Stimulated activated effector memory CD8-positive, alpha-beta T cell treated with anti-CD3 and anti-CD28 coated beads, Interleukin-12 subunit alpha, Interleukin-12 subunit beta, amount 100 ng/mL, for 72 hours (primary cell): ENCODE measurements around the gene MAN1A1.
A peak's percentile ranks its signal among the peaks of the same experiment; 100 is the strongest.

Experiments
- ATAC-seq: fragments of 150-1000 bp; cut with Tn5 transposase; 2 replicates; pipeline ENCODE4 v1.10.0; 2021
- DNase-seq, 2 donors: peaks; one replicate each; pipeline ENCODE4 v3.0.0; 2021 to 2022; ENCODE audit warnings: low spot score in 2 of 2
- H3K27ac Mint-ChIP-seq: one replicate; pipeline ENCODE4 v1.8.0; 2022; ENCODE audit warnings: mild to moderate bottlenecking, mixed read lengths
- H3K36me3 Mint-ChIP-seq: one replicate; pipeline ENCODE4 v1.8.0; 2022; ENCODE audit warnings: mild to moderate bottlenecking, mixed read lengths
- H3K4me1 Mint-ChIP-seq: one replicate; pipeline ENCODE4 v1.8.0; 2022; ENCODE audit warnings: mixed read lengths
- H3K4me3 Mint-ChIP-seq: one replicate; pipeline ENCODE4 v1.8.0; 2022; ENCODE audit warnings: mild to moderate bottlenecking, mixed read lengths
- H3K9me3 Mint-ChIP-seq: one replicate; pipeline ENCODE4 v1.8.0; 2022; ENCODE audit warnings: mixed read lengths

Gene MAN1A1

DNA sequence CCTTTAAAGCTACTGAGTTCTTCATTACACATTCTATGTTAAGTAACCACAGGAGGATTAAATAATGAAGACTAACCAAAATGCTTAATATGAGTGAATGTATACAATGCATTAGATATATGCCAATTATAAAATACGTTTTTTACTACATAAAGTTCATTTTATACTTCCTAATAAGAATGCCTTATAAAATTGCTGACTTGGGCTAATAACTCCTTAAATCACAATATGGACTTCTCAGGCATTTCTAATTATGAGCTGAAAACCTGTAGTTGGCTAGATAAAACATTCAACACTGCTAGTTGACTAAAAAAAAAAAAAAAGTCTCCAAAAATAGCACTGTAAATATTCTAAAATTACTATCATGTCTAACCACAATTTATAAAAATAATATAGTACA, 11.8 kb downstream of the MAN1A1 start:
- H3K4me1 Mint-ChIP-seq: peaks cover 70% of the 10 kb centered on the region
- peaks cover 58% of the 10 kb centered on the region for H3K36me3 Mint-ChIP-seq
- no peaks in the 10 kb centered on the region for H3K9me3 Mint-ChIP-seq
- H3K27ac Mint-ChIP-seq: peak overlapping the region; percentile 60
- DNase-seq: no peak
- no peak for ATAC-seq
- no peak overlapping the region for H3K4me3 Mint-ChIP-seq

DNA sequence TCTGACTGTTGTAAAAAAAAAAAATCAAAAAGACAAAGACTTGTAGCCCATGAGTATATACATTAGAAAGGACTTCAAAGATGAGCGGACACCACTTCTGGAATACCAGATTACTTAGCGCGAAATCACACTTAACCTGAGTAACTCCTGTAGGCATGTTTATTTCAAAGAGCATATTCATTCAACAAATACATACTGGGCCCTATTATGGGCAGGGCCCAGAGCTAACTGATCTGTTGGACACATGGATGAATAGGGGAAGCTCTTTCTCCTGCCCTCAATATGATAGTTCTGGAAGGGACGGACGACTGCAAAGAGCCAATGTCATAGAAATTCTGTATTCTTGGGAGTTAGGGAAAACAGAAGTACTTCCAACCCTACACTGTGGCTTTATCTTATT, 12.3 kb downstream of the MAN1A1 start:
- H3K27ac Mint-ChIP-seq: peak overlapping the region; percentile 60
- no peak for DNase-seq
- no peak for ATAC-seq
- peaks cover 66% of the 10 kb centered on the region for H3K4me1 Mint-ChIP-seq
- H3K36me3 Mint-ChIP-seq: peaks cover 53% of the 10 kb centered on the region
- no peaks in the 10 kb centered on the region for H3K9me3 Mint-ChIP-seq
- H3K4me3 Mint-ChIP-seq: no peak overlapping the region

DNA sequence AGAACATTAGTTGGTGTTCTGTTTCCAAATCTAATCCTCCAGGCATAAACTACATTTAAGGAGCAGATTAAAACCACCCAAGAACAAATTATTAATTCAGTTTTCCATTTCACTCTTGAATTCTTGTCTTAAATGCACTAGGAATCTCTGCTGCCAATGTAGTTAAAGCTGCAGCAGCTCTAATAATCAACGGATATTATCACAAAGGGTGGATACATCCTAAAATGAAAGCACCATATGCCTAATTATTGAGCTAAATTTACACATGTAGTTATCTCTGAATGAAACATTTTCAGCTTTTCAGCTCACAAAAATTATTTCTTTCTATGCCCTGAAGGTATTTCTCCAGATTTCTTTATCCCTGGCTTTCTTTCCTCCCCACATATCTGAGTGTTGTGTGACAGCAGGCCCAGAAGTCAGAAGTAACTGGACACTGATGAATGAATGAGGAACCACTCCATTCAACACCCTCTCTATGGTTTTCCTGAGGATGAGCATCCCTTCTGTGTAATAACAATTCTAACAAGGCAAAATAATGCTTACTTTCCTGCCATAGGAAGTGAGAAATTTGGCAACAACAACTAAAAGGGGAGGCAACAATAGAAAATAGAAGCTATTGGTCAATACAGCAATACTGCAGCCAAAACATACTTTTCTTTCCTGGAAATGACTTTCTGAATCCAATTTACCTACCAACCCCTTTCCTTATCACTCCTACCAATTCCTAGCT, 14.9 kb downstream of the MAN1A1 start:
- Mint-ChIP-seq H3K4me1 (peaks cover 68% of the 10 kb centered on the region), H3K36me3 (peaks cover 42% of the 10 kb centered on the region), H3K27ac (no peak overlapping the region), H3K9me3 (no peaks in the 10 kb centered on the region), H3K4me3 (no peak overlapping the region)
- ATAC-seq (no peak), DNase-seq (no peak)

GRCh38 chr6:119333707-119334295, 15.8 kb downstream of the MAN1A1 start:
- no peak for ATAC-seq
- no peaks in the 10 kb centered on the region for H3K9me3 Mint-ChIP-seq
- peaks cover 35% of the 10 kb centered on the region for H3K36me3 Mint-ChIP-seq
- peaks cover 68% of the 10 kb centered on the region for H3K4me1 Mint-ChIP-seq
- DNase-seq: no peak
- H3K27ac Mint-ChIP-seq: no peak overlapping the region
- H3K4me3 Mint-ChIP-seq: no peak overlapping the region

DNA sequence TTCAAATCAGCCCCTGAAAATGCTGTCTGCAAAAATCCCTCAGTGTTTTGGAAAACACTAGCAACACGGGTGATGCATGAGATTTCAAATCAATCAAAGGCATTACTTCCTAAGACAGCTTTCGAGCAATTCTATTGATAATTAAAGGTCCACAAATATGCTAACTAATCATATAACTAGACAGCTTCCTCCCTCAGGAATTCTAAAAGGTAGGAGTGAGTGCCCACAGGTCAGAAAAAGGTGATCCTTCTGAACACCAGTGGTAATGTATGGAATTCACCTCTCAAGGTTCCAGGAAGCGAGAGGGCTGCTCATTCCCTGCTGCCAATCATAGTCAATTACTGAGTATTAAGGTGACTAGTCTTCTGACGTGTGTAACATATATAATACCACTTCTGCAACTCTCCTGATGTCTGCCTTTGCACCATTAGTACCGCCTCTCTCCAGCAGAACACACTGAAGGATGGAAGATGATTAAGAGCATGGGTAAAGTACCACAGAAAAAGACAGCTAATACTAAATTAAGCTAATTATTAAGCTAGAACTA, 16.4 kb downstream of the MAN1A1 start:
- DNase-seq (no peak), ATAC-seq (peak; percentile 38)
- Mint-ChIP-seq H3K36me3 (peaks cover 30% of the 10 kb centered on the region), H3K4me1 (peaks cover 69% of the 10 kb centered on the region), H3K4me3 (no peak overlapping the region), H3K9me3 (no peaks in the 10 kb centered on the region), H3K27ac (no peak overlapping the region)

DNA sequence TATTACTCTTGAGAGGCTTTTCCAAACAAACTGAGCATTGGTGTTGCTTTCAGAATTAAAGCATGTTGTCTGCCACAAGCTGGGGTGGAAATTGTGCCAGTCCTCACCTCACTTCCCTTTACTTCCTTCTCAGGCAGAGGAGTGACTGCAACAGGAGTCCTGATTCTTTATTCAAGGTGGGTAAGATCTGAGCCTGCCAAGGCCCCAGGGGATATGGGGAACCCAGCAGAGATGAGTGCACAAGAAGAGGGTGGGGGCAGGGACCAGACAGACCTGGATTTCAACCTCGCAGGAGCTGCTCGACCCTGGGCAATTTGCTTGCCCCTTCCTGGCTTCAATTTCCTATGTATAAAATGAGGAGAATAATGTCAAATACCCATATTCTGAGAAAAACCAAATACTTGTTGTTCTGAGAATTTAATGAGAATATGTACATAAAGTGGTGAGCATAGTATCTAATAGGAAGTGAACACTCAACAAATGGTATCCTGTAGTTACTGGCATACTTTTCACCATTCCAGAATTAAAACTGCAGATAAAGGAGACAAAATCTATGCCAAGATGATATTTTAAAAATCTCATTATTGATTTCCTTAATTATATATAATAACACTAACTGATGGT, 17.8 kb downstream of the MAN1A1 start:
- Mint-ChIP-seq H3K4me3 (no peak overlapping the region), H3K9me3 (no peaks in the 10 kb centered on the region), H3K27ac (no peak overlapping the region), H3K36me3 (peaks cover 34% of the 10 kb centered on the region), H3K4me1 (peaks cover 64% of the 10 kb centered on the region)
- DNase-seq (no peak), ATAC-seq (peak; percentile 46)

GRCh38 chr6:119330520-119331113, 18.9 kb downstream of the MAN1A1 start:
- Mint-ChIP-seq H3K9me3 (no peaks in the 10 kb centered on the region), H3K27ac (no peak overlapping the region), H3K4me1 (peaks cover 66% of the 10 kb centered on the region), H3K36me3 (peaks cover 32% of the 10 kb centered on the region), H3K4me3 (no peak overlapping the region)
- DNase-seq (no peak), ATAC-seq (no peak)

DNA sequence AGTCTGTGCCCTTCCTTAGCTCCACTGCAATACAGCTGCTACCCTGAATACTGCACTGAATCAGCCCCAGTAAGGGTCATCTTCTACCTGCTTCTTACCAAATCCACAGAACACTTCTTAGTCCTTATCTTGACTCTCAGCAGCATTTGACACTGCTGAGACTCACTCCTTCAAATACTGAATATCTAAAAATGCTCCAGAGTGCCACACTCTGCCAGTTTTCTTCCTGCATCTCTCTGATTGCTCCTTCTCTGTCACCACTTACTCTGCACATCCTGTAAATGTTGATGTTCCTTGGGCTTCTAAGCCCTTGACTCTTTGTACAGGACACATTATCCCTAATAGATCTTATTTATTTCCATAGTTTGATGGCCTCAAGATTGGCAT, 19.8 kb downstream of the MAN1A1 start:
- Mint-ChIP-seq H3K9me3 (no peaks in the 10 kb centered on the region), H3K4me1 (peaks cover 58% of the 10 kb centered on the region), H3K27ac (no peak overlapping the region), H3K4me3 (no peak overlapping the region), H3K36me3 (peaks cover 37% of the 10 kb centered on the region)
- no peak for DNase-seq
- no peak for ATAC-seq

GRCh38 chr6:119328892-119329793, 20.4 kb downstream of the MAN1A1 start:
- peaks cover 37% of the 10 kb centered on the region for H3K36me3 Mint-ChIP-seq
- DNase-seq (no peak), ATAC-seq (no peak)
- H3K4me1 Mint-ChIP-seq: peaks cover 57% of the 10 kb centered on the region
- H3K4me3 Mint-ChIP-seq: no peak overlapping the region
- no peaks in the 10 kb centered on the region for H3K9me3 Mint-ChIP-seq
- H3K27ac Mint-ChIP-seq: peak overlapping the region; percentile 18

GRCh38 chr6:119328254-119328653, 21.3 kb downstream of the MAN1A1 start:
- Mint-ChIP-seq H3K4me3 (no peak overlapping the region), H3K4me1 (peaks cover 58% of the 10 kb centered on the region), H3K36me3 (peaks cover 44% of the 10 kb centered on the region), H3K27ac (peak overlapping the region; percentile 18), H3K9me3 (no peaks in the 10 kb centered on the region)
- ATAC-seq (peak; percentile 83), DNase-seq (no peak)

DNA sequence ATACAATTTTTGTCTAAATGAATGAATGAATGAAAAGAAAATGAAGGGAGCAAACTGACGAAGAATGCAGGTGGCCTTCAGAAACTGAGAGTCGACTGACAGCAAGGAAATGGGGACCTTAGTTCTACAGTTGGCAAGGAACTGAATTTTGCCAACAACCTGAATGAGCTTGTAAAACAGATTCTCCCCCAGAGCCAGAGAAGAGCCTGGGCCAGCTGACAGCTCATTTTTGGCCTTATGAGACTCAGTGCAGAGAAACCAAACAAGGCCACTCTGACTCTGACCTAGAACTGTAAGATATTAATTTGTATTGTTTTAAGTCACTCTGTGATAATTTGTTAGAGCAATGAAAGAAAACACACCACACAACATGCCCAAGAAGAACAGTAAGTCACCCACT, 21.8 kb downstream of the MAN1A1 start:
- ATAC-seq (peak; percentile 31), DNase-seq (no peak)
- H3K36me3 Mint-ChIP-seq: peaks cover 44% of the 10 kb centered on the region
- no peaks in the 10 kb centered on the region for H3K9me3 Mint-ChIP-seq
- peaks cover 59% of the 10 kb centered on the region for H3K4me1 Mint-ChIP-seq
- no peak overlapping the region for H3K4me3 Mint-ChIP-seq
- no peak overlapping the region for H3K27ac Mint-ChIP-seq

- Mint-ChIP-seq H3K4me1 (peaks cover 67% of the 10 kb centered on the region), H3K9me3 (no peaks in the 10 kb centered on the region), H3K27ac (no peak overlapping the region), H3K36me3 (peaks cover 40% of the 10 kb centered on the region), H3K4me3 (no peak overlapping the region)
- peak; percentile 36 for ATAC-seq
- no peak for DNase-seq
These were observed 23.1 kb downstream of the MAN1A1 start for GRCh38 chr6:119326291-119327005.

DNA sequence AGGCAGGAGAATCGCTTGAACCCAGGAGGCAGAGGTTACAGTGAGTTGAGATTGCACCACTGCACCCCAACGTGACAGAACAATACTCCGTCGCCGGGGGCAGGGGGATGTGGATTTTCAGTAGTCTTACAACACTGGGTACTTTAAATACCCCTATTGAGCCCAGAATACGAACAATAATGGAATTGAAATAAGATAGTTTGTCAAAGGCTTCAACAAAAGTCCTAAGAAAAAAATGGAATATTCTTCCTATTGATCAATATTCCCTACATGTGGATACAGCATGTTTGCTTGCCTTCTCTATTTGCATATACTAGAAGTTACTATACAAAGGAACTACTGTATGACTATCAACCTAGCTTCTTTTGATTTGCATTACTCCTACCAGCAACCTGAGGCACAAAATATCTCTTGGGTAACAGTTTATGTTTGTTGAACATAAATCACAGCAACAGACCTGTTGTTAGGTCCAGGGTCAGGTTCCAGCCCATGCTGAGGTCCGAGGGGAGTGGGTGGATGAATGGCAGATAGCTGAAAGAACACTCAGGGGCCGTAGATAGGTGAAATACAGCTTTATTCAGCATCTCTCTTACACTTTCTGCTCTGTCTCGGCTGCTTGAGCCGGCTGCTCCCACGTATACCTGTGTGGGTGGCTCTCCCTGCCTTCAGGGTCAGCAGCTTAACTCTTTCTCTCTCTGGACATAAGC, 23.8 kb downstream of the MAN1A1 start:
- ATAC-seq: no peak
- no peaks in the 10 kb centered on the region for H3K9me3 Mint-ChIP-seq
- H3K36me3 Mint-ChIP-seq: peaks cover 42% of the 10 kb centered on the region
- no peak for DNase-seq
- H3K4me1 Mint-ChIP-seq: peaks cover 71% of the 10 kb centered on the region
- no peak overlapping the region for H3K27ac Mint-ChIP-seq
- H3K4me3 Mint-ChIP-seq: no peak overlapping the region

DNA sequence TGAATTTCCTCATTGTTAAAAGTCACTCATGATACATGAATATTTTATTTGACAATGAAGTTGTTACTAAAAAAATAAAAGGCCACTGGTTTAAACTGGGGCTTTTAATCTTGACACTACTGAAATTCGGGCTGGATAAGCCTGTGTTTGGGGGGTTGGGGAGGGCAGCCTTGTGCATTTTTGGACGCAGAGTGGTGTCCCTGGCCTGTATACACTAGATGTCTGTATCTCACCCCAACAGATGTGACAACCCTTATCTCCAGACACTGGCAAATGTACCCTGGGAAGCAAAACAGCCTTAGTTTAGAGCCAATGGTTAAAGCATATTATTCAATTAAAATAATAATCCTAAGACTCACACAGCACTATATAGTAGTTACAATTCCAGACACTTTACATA, 24.8 kb downstream of the MAN1A1 start:
- H3K4me3 Mint-ChIP-seq: no peak overlapping the region
- peaks cover 38% of the 10 kb centered on the region for H3K36me3 Mint-ChIP-seq
- H3K4me1 Mint-ChIP-seq: peaks cover 61% of the 10 kb centered on the region
- H3K27ac Mint-ChIP-seq: no peak overlapping the region
- ATAC-seq (no peak), DNase-seq (no peak)
- H3K9me3 Mint-ChIP-seq: no peaks in the 10 kb centered on the region
